Occipital lobe (tissue), 2 donors: Measurements from ENCODE around the gene EDN1. TPM values are rescaled to one million over a fixed set of nuclear protein-coding genes. Genes with fewer than 3 reads are reported as not detected.

Experiments used
- DNase-seq: peaks from one replicate; lab custom pipeline; 2025; lab: John Stamatoyannopoulos, UW
- total RNA-seq: library from RNA; depleted of rRNA; stranded (reverse); fragments of >200 nt; gene quantifications from one replicate; pipeline ENCODE4 v1.2.3, GENCODE V29; 2014

Gene EDN1
- total RNA-seq, 1 donor from 2014 or later = 5.9 TPM

DNA sequence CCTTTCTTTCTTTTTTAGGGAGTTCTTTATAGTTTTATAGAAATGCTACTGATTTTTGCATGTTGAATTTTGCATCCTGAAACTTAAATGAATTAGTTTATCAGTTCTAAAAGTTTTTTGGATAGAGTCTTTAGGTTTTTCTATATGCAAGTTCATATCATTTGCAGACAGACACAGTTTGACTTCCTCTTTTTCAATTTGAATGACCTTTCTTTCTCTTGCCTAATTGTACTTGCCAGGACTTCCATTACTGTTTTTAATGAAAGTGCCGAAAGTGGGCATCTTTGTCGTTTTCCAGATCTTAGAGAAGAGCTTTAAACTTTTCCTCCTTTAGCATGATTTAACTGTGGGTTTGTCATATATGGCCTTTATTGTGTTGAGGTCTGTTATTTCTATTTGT lies 21.1 kb upstream of the EDN1 start:
- DNase-seq = no peak

DNA sequence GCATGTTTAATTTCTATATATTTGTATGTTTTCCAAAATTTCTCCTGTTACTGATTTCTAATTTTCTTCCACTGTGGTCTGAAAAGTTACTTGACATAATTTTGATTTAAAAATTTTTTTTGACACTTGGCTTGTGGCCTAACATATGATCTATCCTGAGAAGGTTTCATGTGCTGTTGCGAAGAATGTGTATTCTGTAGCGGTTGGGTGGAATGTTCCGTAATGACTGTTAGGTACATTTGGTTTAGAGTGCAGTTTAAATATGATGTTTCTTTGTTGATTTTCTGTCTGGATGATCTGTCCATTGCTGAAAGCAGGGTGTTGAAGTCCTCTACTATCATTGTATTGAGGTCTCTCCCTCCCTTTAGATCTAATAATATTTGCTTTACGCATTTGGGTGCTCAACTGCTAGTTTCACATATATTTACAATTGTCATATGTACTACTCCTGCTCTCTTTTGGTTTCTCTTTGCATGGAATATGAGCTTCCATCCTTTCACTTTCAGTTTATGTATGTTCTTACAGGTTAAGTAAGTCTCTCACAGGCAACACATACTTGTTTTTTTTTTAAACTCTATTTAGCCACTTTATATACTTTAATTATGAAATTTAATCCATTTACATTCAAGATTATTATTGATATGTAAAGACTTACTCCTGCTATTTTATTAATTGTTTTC lies 19.5 kb upstream of the EDN1 start:
- no peak for DNase-seq

DNA sequence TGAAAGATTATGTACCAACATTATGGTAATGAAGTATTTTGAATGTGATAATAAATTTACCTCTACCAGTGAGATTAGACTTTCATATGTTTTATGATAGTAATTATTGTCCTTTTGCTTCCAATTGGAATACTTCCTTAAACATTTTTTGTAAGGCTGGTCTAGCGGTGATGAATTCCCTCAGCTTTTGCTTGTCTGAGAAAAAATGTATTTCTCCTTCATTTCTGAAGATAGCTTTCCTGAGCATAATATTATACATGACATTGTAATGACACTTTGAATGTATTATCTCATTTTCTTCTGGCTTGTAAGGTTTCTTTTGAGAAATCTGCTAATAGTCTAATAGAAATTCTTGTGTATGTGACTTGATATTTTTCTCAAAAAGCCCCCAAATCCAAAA lies 18.6 kb upstream of the EDN1 start:
- DNase-seq = no peak

DNA sequence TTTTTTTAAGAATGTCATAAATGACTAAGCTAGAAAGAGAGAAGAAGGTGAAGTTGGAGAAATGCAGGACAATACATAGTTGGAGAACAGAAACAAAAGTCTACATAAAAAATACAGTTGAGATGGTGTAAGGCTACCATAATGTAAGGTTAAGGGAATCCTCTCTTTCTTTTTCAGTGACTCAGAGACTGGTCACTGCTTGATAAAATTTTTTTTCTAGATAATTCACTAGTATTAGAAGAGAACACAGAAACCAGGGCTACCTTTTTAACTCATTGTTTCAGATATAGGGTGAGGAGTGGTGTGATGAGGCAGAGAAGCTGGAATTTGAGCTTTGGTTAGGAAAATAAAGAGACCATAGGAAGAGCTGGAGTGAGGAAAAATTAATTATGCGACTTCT lies 18.2 kb upstream of the EDN1 start:
- no peak for DNase-seq

- DNase-seq = no peak
Measured at GRCh38 chr6:12275107-12275506, 15.1 kb upstream of the EDN1 start.

- no peak for DNase-seq
Measured at GRCh38 chr6:12276930-12277315, 13.2 kb upstream of the EDN1 start.

GRCh38 chr6:12277386-12277785 lies 12.8 kb upstream of the EDN1 start:
- DNase-seq = no peak

DNA sequence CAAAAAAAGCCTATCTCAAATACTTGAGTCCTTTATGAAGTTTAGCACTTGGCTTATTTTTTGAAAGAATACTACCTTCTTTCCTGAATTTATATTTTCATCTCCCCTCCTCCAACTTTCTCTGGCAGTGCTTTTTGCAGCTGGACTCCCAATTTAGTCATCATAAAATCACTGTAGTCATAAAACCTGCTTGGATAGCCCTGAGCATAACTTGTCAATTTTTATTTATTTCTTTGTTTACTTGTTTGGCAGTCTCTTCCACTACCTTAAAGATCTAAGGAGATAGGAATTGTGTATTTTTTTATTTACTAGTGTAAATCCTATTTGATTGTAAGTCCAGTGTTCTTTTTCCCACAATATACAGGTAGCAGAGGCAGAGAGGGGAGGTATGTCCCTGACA lies 11.2 kb upstream of the EDN1 start:
- DNase-seq = no peak

- DNase-seq = no peak
Measured at GRCh38 chr6:12279322-12280091, 10.7 kb upstream of the EDN1 start.

- no peak for DNase-seq
Measured at GRCh38 chr6:12280458-12280857, 9.7 kb upstream of the EDN1 start.

DNA sequence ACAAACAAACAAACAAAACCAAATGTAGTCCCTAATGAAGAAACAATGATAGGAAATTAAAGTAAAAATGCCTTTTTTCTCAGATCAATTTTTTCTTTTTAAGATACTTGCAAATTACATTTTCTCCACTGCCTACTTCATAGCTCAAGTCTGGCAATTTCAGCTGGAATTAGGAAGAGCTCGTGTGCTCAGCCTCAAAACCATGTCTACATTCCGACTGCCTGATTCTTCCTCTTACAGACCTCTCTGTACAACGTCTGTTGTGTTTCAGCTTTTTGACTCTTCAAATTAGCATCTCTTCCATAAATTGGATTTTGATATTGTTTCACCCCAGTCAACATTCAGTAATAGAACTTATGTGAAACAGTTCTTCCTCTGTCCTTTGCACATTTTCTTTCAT lies 9.3 kb upstream of the EDN1 start:
- DNase-seq = no peak

DNA sequence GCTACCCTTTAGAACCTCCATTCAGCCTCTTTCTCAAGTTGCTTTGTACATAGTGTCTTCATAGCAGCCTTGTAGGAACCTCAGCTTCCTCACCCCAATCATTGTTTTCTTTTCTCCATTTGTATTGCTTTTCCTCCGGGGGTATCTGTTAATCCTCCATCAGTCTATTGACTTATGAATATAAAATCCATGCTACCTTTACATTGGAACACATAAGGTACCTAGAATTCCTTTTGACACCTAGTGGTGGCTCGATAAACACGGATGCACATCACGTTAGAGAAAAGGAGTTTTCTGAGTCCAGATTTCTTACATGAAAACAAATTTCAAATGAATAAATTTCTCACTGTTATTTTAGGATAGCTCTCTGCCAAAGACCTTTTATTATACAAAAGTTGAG lies 6.3 kb upstream of the EDN1 start:
- no peak for DNase-seq

GRCh38 chr6:12286373-12287110 lies 3.6 kb upstream of the EDN1 start:
- no peak for DNase-seq

DNA sequence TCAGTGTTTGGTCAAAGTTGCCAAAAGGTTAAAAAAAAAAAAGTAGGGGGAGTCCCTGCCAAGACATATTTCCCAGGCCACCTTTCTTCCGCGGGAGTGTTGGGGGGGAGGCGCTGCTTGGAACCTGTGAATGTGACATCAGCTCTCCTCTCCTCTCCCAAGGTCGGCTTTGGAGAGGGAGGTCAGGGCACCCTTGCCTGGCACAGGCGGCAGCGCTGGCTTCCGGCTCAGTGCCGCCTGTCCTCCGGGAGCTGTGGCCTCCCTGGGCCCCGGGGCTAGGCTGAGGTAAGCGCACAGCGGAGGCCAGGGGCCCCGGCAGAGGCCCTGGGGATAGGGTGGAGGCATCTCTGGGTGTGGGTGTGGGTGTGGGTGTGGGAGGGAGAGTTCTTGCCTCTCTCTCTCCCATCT lies 1.9 kb upstream of the EDN1 start:
- DNase-seq = no peak

GRCh38 chr6:12288914-12289313 lies 1.2 kb upstream of the EDN1 start:
- no peak for DNase-seq

- DNase-seq = no peak
Measured at GRCh38 chr6:12289365-12289919, 719 bp upstream of the EDN1 start.

- DNase-seq = no peak
Measured at GRCh38 chr6:12291071-12291838, 1.1 kb downstream of the EDN1 start.

GRCh38 chr6:12291839-12292604 lies 1.9 kb downstream of the EDN1 start:
- DNase-seq = no peak

DNA sequence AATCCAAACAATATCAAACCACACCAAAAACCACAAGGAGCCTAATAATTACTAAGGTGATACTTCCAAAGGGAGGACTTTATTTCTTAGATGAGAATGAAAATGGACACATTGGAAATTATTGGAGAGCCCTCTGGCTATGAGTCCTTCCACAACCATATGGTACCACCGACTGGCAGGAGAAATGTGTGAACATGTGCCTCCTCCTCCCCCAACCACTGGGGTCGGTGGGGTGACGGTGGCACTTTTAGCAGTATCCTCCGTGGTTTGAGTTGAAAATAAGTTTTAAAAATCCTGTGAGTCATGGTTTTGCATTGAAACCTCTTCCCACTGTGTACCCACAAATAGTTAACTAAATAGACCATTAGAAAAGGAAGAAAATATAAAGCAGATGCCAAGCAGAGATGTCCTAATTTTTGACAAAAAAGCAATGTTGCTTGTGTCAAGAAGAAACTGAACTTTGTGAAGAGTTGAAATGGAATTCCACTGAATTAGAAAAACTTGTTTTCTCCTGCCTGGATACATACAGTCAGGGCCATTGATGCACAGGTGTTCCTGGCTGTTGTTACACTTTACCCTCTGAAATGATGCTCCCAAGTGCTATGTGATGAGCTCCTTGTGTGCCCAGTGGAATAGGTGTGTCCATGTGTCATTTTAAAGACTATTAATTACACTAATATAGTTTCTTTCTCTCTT lies 3.2 kb downstream of the EDN1 start:
- no peak for DNase-seq
